Astrocyte (in vitro differentiated cells and primary cell): Measurements from ENCODE around the gene ZBTB7C. TPM values are rescaled to one million over a fixed set of nuclear protein-coding genes. Genes with fewer than 3 reads are reported as not detected.

Experiments
- DNase-seq: peaks from one replicate; pipeline ENCODE4 v3.0.0-alpha.2; 2010; ENCODE audit warnings: low read depth
- FAIRE-seq: peaks from 2 replicates; lab custom pipeline; 2011; peaks lifted over from hg19 to GRCh38; lab: Jason Lieb, UNC
- H2AFZ ChIP-seq: 2 replicates; pipeline ENCODE4 v1.6.0; 2012; ENCODE audit warnings: low read depth, low read length, inconsistent platforms
- H3K27ac ChIP-seq: 2 replicates; pipeline ENCODE4 v1.5.1; 2011; ENCODE audit warnings: low read depth, low read length, inconsistent platforms
- H3K27me3 ChIP-seq: 2 replicates; pipeline ENCODE4 v1.6.0; 2011; ENCODE audit warnings: low read length, inconsistent platforms; ENCODE audit not compliant: insufficient read depth
- H3K36me3 ChIP-seq: 2 replicates; pipeline ENCODE4 v1.5.1; 2011; ENCODE audit warnings: low read length, inconsistent platforms; ENCODE audit not compliant: insufficient read depth
- H3K4me1 ChIP-seq: 2 replicates; pipeline ENCODE4 v1.5.1; 2011; ENCODE audit warnings: low read length, inconsistent platforms; ENCODE audit not compliant: insufficient read depth
- H3K4me2 ChIP-seq: 2 replicates; pipeline ENCODE4 v1.6.0; 2012; ENCODE audit warnings: low read length, inconsistent platforms
- H3K4me3 ChIP-seq: 2 replicates; pipeline ENCODE4 v1.5.1; 2011; ENCODE audit warnings: low read depth, mild to moderate bottlenecking, low read length, inconsistent platforms; ENCODE audit not compliant: insufficient read depth
- H3K79me2 ChIP-seq: 2 replicates; pipeline ENCODE4 v1.6.0; 2012; ENCODE audit warnings: mild to moderate bottlenecking, low read length, inconsistent platforms; ENCODE audit not compliant: insufficient read depth
- H3K9ac ChIP-seq: 2 replicates; pipeline ENCODE4 v1.6.0; 2012; ENCODE audit warnings: mild to moderate bottlenecking, low read length, inconsistent platforms
- H3K9me3 ChIP-seq: 2 replicates; pipeline ENCODE4 v1.5.1; 2012; ENCODE audit warnings: low read depth, mild to moderate bottlenecking, low read length, inconsistent platforms; ENCODE audit not compliant: insufficient read depth
- H4K20me1 ChIP-seq: 2 replicates; pipeline ENCODE4 v1.6.0; 2012; ENCODE audit warnings: low read length, inconsistent platforms; ENCODE audit not compliant: insufficient read depth
- H3K27ac Mint-ChIP-seq: one replicate; pipeline ENCODE4 v1.8.0; 2021; ENCODE audit warnings: mild to moderate bottlenecking, mixed read lengths; ENCODE audit not compliant: unreplicated experiment
- H3K27me3 Mint-ChIP-seq: one replicate; pipeline ENCODE4 v1.8.0; 2021; ENCODE audit warnings: low read depth, mixed read lengths; ENCODE audit not compliant: unreplicated experiment
- H3K36me3 Mint-ChIP-seq: one replicate; pipeline ENCODE4 v1.8.0; 2021; ENCODE audit warnings: low read depth, mixed read lengths; ENCODE audit not compliant: unreplicated experiment
- H3K4me1 Mint-ChIP-seq: one replicate; pipeline ENCODE4 v1.8.0; 2021; ENCODE audit warnings: low read depth, mixed read lengths; ENCODE audit not compliant: unreplicated experiment
- H3K4me3 Mint-ChIP-seq: one replicate; pipeline ENCODE4 v1.8.0; 2021; ENCODE audit warnings: mild to moderate bottlenecking, moderate library complexity, mixed read lengths; ENCODE audit not compliant: unreplicated experiment
- H3K9me3 Mint-ChIP-seq: one replicate; pipeline ENCODE4 v1.8.0; 2021; ENCODE audit warnings: mild to moderate bottlenecking, mixed read lengths; ENCODE audit not compliant: unreplicated experiment
- EZH2 ChIP-seq: IDR thresholded peaks from 2 replicates; pipeline ENCODE4 v1.6.1; 2012; ENCODE audit warnings: mild to moderate bottlenecking, low read length, inconsistent platforms; ENCODE audit not compliant: insufficient read depth
- total RNA-seq: library from RNA; stranded (reverse); gene quantifications from 2 replicates; pipeline ENCODE4 v1.2.1, GENCODE V29; 2021
- TF ChIP-seq, protein P1 (sequence below): IDR thresholded peaks from 2 replicates; pipeline ENCODE4 v1.5.1; 2011; ENCODE audit warnings: low read depth, mild to moderate bottlenecking, inconsistent platforms, low read length, moderate library complexity; ENCODE audit not compliant: insufficient read depth

Gene ZBTB7C
- total RNA-seq, 1 donor from 2014 or later: 1.0 TPM

DNA sequence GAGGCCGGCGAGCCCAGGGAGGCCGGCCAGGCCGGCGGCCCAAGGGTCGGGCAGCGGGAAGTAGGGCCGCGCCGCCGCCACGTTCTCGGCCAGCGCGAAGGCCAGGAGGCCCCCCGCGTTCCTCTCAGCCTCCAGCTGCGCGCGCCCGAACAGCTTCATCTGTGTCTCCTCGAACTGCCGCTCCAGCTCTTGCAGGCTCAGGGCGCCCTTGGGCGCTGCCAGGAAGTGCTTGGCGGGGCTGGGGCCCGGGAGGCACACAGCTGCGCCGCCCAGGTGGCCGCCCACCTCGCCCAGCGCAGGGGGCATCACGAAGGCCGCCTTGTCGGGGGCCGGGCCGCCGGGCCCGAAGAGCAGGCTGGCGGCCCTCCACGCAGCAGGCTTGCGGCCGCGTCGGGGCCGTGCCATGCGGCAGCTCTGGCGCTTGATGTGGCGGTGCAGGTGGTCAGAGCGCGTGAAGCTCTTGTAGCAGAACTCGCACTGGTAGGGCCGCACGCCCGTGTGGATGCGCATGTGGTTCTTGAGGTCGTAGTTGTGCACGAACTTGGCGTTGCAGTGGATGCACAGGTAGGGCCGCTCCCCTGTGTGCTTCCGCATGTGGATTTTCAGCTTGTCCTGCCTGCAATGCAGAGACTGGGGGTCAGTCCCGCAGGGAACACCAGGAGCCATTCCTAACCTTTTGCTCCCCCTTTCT is 379.7 kb downstream of the ZBTB7C start:
- DNase-seq: no peak
- H3K27ac ChIP-seq: no peak overlapping the region
- Mint-ChIP-seq H3K36me3 (no peaks in the 10 kb centered on the region), H3K4me1 (peaks cover 15% of the 10 kb centered on the region), H3K9me3 (peaks cover 1% of the 10 kb centered on the region), H3K27ac (no peak overlapping the region), H3K27me3 (peaks cover 21% of the 10 kb centered on the region), H3K4me3 (no peak overlapping the region)
- no peak for FAIRE-seq
- no peaks in the 10 kb centered on the region for H3K79me2 ChIP-seq
- no peak for TF ChIP-seq EZH2
- TF ChIP-seq, protein P1, sequence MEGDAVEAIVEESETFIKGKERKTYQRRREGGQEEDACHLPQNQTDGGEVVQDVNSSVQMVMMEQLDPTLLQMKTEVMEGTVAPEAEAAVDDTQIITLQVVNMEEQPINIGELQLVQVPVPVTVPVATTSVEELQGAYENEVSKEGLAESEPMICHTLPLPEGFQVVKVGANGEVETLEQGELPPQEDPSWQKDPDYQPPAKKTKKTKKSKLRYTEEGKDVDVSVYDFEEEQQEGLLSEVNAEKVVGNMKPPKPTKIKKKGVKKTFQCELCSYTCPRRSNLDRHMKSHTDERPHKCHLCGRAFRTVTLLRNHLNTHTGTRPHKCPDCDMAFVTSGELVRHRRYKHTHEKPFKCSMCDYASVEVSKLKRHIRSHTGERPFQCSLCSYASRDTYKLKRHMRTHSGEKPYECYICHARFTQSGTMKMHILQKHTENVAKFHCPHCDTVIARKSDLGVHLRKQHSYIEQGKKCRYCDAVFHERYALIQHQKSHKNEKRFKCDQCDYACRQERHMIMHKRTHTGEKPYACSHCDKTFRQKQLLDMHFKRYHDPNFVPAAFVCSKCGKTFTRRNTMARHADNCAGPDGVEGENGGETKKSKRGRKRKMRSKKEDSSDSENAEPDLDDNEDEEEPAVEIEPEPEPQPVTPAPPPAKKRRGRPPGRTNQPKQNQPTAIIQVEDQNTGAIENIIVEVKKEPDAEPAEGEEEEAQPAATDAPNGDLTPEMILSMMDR: no peak
- no peak overlapping the region for H3K4me3 ChIP-seq
- H3K36me3 ChIP-seq: no peaks in the 10 kb centered on the region
- no peak overlapping the region for H3K4me2 ChIP-seq
- no peak overlapping the region for H2AFZ ChIP-seq
- no peaks in the 10 kb centered on the region for H4K20me1 ChIP-seq
- no peaks in the 10 kb centered on the region for H3K27me3 ChIP-seq
- no peaks in the 10 kb centered on the region for H3K9me3 ChIP-seq
- H3K4me1 ChIP-seq: peaks cover 13% of the 10 kb centered on the region
- no peak overlapping the region for H3K9ac ChIP-seq

DNA sequence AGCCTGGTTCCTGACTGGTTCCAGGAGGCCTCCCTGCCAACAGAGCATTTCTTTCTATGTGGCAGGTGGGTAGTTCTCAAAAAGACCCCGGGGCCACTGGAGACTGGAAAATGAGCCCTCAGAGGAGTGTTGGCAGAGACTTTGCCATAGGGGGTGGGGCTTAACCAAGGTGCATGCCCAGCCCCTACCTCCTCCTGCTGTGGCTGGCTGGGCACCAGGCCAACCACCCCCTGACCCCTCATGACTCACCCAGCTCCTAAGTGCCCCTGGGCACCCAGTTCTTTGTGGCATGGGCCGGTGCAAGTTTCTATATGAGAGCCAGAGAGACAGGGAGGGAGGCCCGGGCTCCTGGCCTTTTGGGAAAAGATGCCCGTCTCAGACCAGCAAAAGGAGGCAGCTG is 380.5 kb downstream of the ZBTB7C start:
- Histone ChIP-seq H2AFZ (no peak overlapping the region), H3K27me3 (no peaks in the 10 kb centered on the region), H3K36me3 (no peaks in the 10 kb centered on the region), H3K79me2 (no peaks in the 10 kb centered on the region), H3K27ac (no peak overlapping the region), H3K4me3 (no peak overlapping the region), H3K4me1 (peaks cover 12% of the 10 kb centered on the region), H3K9me3 (no peaks in the 10 kb centered on the region), H4K20me1 (no peaks in the 10 kb centered on the region), H3K4me2 (no peak overlapping the region), H3K9ac (no peak overlapping the region)
- Mint-ChIP-seq H3K36me3 (no peaks in the 10 kb centered on the region), H3K27ac (no peak overlapping the region), H3K9me3 (peaks cover 1% of the 10 kb centered on the region), H3K27me3 (peaks cover 19% of the 10 kb centered on the region), H3K4me1 (peaks cover 14% of the 10 kb centered on the region), H3K4me3 (no peak overlapping the region)
- no peak for DNase-seq
- TF ChIP-seq EZH2: no peak
- TF ChIP-seq, protein P1: no peak
- no peak for FAIRE-seq

DNA sequence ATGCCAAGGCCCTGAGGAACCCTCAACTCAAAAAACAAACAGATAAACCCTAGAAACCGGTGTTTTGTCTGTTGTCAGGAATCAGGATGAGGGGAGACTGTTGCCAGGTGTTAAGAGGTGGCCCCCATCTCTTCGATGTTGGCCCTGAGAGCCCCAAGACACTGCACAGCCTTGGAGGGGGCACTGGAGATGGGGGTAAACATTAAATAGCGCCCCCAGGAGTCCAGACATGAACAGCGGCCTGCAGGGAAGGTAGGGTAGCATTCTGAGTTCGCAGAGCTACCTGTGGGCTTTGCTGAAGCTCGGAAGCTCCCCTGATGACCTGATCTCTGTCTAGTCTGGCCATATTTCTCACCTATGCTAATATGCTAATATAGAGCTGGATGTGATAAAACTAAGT is 381.1 kb downstream of the ZBTB7C start:
- Histone ChIP-seq H3K27ac (no peak overlapping the region), H3K27me3 (no peaks in the 10 kb centered on the region), H4K20me1 (no peaks in the 10 kb centered on the region), H3K79me2 (no peaks in the 10 kb centered on the region), H3K36me3 (no peaks in the 10 kb centered on the region), H3K4me2 (no peak overlapping the region), H3K9me3 (no peaks in the 10 kb centered on the region), H2AFZ (no peak overlapping the region), H3K9ac (no peak overlapping the region), H3K4me1 (peaks cover 14% of the 10 kb centered on the region), H3K4me3 (no peak overlapping the region)
- TF ChIP-seq, protein P1: no peak
- TF ChIP-seq EZH2: no peak
- FAIRE-seq (no peak), DNase-seq (no peak)
- no peak overlapping the region for H3K27ac Mint-ChIP-seq
- H3K9me3 Mint-ChIP-seq: peaks cover 1% of the 10 kb centered on the region
- no peak overlapping the region for H3K4me3 Mint-ChIP-seq
- peaks cover 14% of the 10 kb centered on the region for H3K4me1 Mint-ChIP-seq
- H3K27me3 Mint-ChIP-seq: peaks cover 19% of the 10 kb centered on the region
- no peaks in the 10 kb centered on the region for H3K36me3 Mint-ChIP-seq
